Body of pancreas (tissue), 4 donors: ENCODE results near the gene ABCA1.

Experiments used
- POLR2A ChIP-seq, 3 donors: fragments of 450-650 bp; IDR thresholded peaks; one replicate each; pipeline ENCODE4 v1.6.1; 2016; ENCODE audit warnings: antibody characterized with exemption in 3 of 3, mild to moderate bottlenecking in 2 of 3
- TF ChIP-seq, protein P1 (sequence below), 7 experiments: fragments of 450-650 bp in 4 of 7; fragments of 200-600 bp in 3 of 7; sonication (generic) in 3 of 7; IDR thresholded peaks; one replicate each; pipeline ENCODE4 v1.5.1; 2016 to 2019; ENCODE audit warnings: antibody characterized with exemption in 7 of 7

DNA sequence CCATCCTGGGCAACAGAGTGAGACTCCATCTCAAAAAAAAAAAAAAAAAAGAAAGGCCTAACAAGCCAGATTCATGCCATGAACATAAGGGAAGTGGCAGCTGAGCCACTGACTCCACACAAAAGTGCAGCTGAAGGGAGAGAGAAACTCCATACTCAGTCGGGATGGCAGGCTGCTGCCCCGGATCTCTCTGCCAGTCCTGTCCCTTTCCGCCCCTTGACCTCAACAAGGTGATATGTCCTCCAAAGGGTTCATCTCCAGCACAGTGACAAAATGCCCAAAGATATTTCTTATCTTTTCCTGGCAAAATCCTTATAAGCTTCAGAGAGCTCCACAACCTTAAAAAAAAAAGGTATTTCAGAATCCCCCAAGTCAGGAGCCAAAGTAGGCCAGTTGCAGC lies 52.6 kb downstream of the ABCA1 start:
- no peak for TF ChIP-seq POLR2A (IDR thresholded peaks at IDR 0.05)
- TF ChIP-seq, protein P1, sequence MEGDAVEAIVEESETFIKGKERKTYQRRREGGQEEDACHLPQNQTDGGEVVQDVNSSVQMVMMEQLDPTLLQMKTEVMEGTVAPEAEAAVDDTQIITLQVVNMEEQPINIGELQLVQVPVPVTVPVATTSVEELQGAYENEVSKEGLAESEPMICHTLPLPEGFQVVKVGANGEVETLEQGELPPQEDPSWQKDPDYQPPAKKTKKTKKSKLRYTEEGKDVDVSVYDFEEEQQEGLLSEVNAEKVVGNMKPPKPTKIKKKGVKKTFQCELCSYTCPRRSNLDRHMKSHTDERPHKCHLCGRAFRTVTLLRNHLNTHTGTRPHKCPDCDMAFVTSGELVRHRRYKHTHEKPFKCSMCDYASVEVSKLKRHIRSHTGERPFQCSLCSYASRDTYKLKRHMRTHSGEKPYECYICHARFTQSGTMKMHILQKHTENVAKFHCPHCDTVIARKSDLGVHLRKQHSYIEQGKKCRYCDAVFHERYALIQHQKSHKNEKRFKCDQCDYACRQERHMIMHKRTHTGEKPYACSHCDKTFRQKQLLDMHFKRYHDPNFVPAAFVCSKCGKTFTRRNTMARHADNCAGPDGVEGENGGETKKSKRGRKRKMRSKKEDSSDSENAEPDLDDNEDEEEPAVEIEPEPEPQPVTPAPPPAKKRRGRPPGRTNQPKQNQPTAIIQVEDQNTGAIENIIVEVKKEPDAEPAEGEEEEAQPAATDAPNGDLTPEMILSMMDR (IDR thresholded peaks at IDR 0.05), result no peak
